Astrocyte (in vitro differentiated cells and primary cell): ENCODE results near the gene ATG3. TPM values are rescaled to one million over a fixed set of nuclear protein-coding genes. Genes with fewer than 3 reads are reported as not detected.

Source experiments
- DNase-seq: peaks from one replicate; pipeline ENCODE4 v3.0.0-alpha.2; 2010; ENCODE audit warnings: low read depth
- FAIRE-seq: peaks from 2 replicates; lab custom pipeline; 2011; peaks lifted over from hg19 to GRCh38; lab: Jason Lieb, UNC
- H2AFZ ChIP-seq: 2 replicates; pipeline ENCODE4 v1.6.0; 2012; ENCODE audit warnings: low read depth, low read length, inconsistent platforms
- H3K27ac ChIP-seq: 2 replicates; pipeline ENCODE4 v1.5.1; 2011; ENCODE audit warnings: low read depth, low read length, inconsistent platforms
- H3K27me3 ChIP-seq: 2 replicates; pipeline ENCODE4 v1.6.0; 2011; ENCODE audit warnings: low read length, inconsistent platforms; ENCODE audit not compliant: insufficient read depth
- H3K36me3 ChIP-seq: 2 replicates; pipeline ENCODE4 v1.5.1; 2011; ENCODE audit warnings: low read length, inconsistent platforms; ENCODE audit not compliant: insufficient read depth
- H3K4me1 ChIP-seq: 2 replicates; pipeline ENCODE4 v1.5.1; 2011; ENCODE audit warnings: low read length, inconsistent platforms; ENCODE audit not compliant: insufficient read depth
- H3K4me2 ChIP-seq: 2 replicates; pipeline ENCODE4 v1.6.0; 2012; ENCODE audit warnings: low read length, inconsistent platforms
- H3K4me3 ChIP-seq: 2 replicates; pipeline ENCODE4 v1.5.1; 2011; ENCODE audit warnings: low read depth, mild to moderate bottlenecking, low read length, inconsistent platforms; ENCODE audit not compliant: insufficient read depth
- H3K79me2 ChIP-seq: 2 replicates; pipeline ENCODE4 v1.6.0; 2012; ENCODE audit warnings: mild to moderate bottlenecking, low read length, inconsistent platforms; ENCODE audit not compliant: insufficient read depth
- H3K9ac ChIP-seq: 2 replicates; pipeline ENCODE4 v1.6.0; 2012; ENCODE audit warnings: mild to moderate bottlenecking, low read length, inconsistent platforms
- H3K9me3 ChIP-seq: 2 replicates; pipeline ENCODE4 v1.5.1; 2012; ENCODE audit warnings: low read depth, mild to moderate bottlenecking, low read length, inconsistent platforms; ENCODE audit not compliant: insufficient read depth
- H4K20me1 ChIP-seq: 2 replicates; pipeline ENCODE4 v1.6.0; 2012; ENCODE audit warnings: low read length, inconsistent platforms; ENCODE audit not compliant: insufficient read depth
- H3K27ac Mint-ChIP-seq: one replicate; pipeline ENCODE4 v1.8.0; 2021; ENCODE audit warnings: mild to moderate bottlenecking, mixed read lengths; ENCODE audit not compliant: unreplicated experiment
- H3K27me3 Mint-ChIP-seq: one replicate; pipeline ENCODE4 v1.8.0; 2021; ENCODE audit warnings: low read depth, mixed read lengths; ENCODE audit not compliant: unreplicated experiment
- H3K36me3 Mint-ChIP-seq: one replicate; pipeline ENCODE4 v1.8.0; 2021; ENCODE audit warnings: low read depth, mixed read lengths; ENCODE audit not compliant: unreplicated experiment
- H3K4me1 Mint-ChIP-seq: one replicate; pipeline ENCODE4 v1.8.0; 2021; ENCODE audit warnings: low read depth, mixed read lengths; ENCODE audit not compliant: unreplicated experiment
- H3K4me3 Mint-ChIP-seq: one replicate; pipeline ENCODE4 v1.8.0; 2021; ENCODE audit warnings: mild to moderate bottlenecking, moderate library complexity, mixed read lengths; ENCODE audit not compliant: unreplicated experiment
- H3K9me3 Mint-ChIP-seq: one replicate; pipeline ENCODE4 v1.8.0; 2021; ENCODE audit warnings: mild to moderate bottlenecking, mixed read lengths; ENCODE audit not compliant: unreplicated experiment
- EZH2 ChIP-seq: IDR thresholded peaks from 2 replicates; pipeline ENCODE4 v1.6.1; 2012; ENCODE audit warnings: mild to moderate bottlenecking, low read length, inconsistent platforms; ENCODE audit not compliant: insufficient read depth
- total RNA-seq: library from RNA; stranded (reverse); gene quantifications from 2 replicates; pipeline ENCODE4 v1.2.1, GENCODE V29; 2021
- TF ChIP-seq, protein P1 (sequence below): IDR thresholded peaks from 2 replicates; pipeline ENCODE4 v1.5.1; 2011; ENCODE audit warnings: low read depth, mild to moderate bottlenecking, inconsistent platforms, low read length, moderate library complexity; ENCODE audit not compliant: insufficient read depth

Gene ATG3
- total RNA-seq, 1 donor from 2014 or later: 46.2 TPM

DNA sequence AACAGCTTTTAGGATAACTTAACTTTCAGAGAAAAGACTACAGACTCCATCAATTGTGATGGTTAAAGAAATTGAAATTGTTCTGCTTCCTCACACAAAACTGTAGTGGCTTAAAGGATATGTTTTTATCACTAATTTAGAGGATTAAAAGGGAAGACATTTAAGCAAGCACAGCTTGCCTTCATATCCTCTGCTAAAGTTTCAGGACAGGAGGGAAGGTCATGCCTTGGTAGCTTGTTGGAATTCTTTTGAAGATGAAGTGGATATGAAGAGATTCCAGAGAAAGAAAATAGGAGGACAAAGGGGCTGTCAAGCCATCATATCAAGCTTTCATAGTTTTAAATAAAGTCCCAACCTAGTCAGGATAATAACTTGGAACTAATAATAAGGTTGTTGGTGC lies 46.1 kb upstream of the ATG3 start:
- no peaks in the 10 kb centered on the region for H4K20me1 ChIP-seq
- peaks cover 39% of the 10 kb centered on the region for H3K36me3 ChIP-seq
- peaks cover 29% of the 10 kb centered on the region for H3K4me1 ChIP-seq
- H3K9ac ChIP-seq: no peak overlapping the region
- no peak overlapping the region for H3K4me3 ChIP-seq
- Mint-ChIP-seq H3K9me3 (no peaks in the 10 kb centered on the region), H3K27me3 (no peaks in the 10 kb centered on the region), H3K27ac (no peak overlapping the region), H3K36me3 (peaks cover 21% of the 10 kb centered on the region), H3K4me1 (peaks cover 15% of the 10 kb centered on the region), H3K4me3 (no peak overlapping the region)
- H2AFZ ChIP-seq: no peak overlapping the region
- no peak for TF ChIP-seq EZH2
- TF ChIP-seq, protein P1, sequence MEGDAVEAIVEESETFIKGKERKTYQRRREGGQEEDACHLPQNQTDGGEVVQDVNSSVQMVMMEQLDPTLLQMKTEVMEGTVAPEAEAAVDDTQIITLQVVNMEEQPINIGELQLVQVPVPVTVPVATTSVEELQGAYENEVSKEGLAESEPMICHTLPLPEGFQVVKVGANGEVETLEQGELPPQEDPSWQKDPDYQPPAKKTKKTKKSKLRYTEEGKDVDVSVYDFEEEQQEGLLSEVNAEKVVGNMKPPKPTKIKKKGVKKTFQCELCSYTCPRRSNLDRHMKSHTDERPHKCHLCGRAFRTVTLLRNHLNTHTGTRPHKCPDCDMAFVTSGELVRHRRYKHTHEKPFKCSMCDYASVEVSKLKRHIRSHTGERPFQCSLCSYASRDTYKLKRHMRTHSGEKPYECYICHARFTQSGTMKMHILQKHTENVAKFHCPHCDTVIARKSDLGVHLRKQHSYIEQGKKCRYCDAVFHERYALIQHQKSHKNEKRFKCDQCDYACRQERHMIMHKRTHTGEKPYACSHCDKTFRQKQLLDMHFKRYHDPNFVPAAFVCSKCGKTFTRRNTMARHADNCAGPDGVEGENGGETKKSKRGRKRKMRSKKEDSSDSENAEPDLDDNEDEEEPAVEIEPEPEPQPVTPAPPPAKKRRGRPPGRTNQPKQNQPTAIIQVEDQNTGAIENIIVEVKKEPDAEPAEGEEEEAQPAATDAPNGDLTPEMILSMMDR: no peak
- no peak overlapping the region for H3K4me2 ChIP-seq
- no peaks in the 10 kb centered on the region for H3K9me3 ChIP-seq
- DNase-seq: no peak
- no peaks in the 10 kb centered on the region for H3K27me3 ChIP-seq
- no peaks in the 10 kb centered on the region for H3K79me2 ChIP-seq
- FAIRE-seq: no peak
- H3K27ac ChIP-seq: no peak overlapping the region

- no peaks in the 10 kb centered on the region for H3K27me3 ChIP-seq
- no peaks in the 10 kb centered on the region for H3K9me3 ChIP-seq
- FAIRE-seq: no peak
- Mint-ChIP-seq H3K4me3 (no peak overlapping the region), H3K27me3 (no peaks in the 10 kb centered on the region), H3K36me3 (peaks cover 24% of the 10 kb centered on the region), H3K4me1 (peaks cover 15% of the 10 kb centered on the region), H3K27ac (no peak overlapping the region), H3K9me3 (no peaks in the 10 kb centered on the region)
- no peaks in the 10 kb centered on the region for H3K79me2 ChIP-seq
- H2AFZ ChIP-seq: no peak overlapping the region
- H3K36me3 ChIP-seq: peaks cover 25% of the 10 kb centered on the region
- TF ChIP-seq, protein P1: no peak
- no peak for TF ChIP-seq EZH2
- H4K20me1 ChIP-seq: no peaks in the 10 kb centered on the region
- no peak for DNase-seq
- peak overlapping the region; percentile 74 for H3K9ac ChIP-seq
- H3K27ac ChIP-seq: peak overlapping the region; percentile 93
- no peak overlapping the region for H3K4me3 ChIP-seq
- H3K4me2 ChIP-seq: no peak overlapping the region
- H3K4me1 ChIP-seq: peaks cover 29% of the 10 kb centered on the region
These were observed 44.3 kb upstream of the ATG3 start for GRCh38 chr3:112606098-112606497.

DNA sequence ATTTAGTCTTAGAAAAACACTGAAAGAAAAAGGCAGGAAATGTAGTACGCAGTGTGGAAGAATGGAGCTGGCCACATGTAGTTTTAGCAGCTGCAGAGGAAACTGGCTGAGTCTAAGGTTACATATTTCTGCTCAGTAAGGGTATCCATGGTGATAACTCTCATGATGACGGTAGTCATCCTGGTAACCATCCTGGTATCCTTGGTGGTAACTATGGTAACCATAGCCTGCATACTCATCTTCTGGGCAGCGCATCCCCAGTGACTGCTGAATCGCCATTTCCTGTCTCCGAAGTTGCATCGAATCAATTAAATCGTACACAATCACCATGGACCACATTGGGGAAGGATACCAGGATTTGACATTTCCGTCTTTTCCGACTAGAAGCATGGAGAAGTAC lies 43.5 kb upstream of the ATG3 start:
- peak overlapping the region; percentile 93 for H3K27ac ChIP-seq
- peaks cover 15% of the 10 kb centered on the region for H3K4me1 Mint-ChIP-seq
- H3K4me3 Mint-ChIP-seq: no peak overlapping the region
- DNase-seq: peak; percentile 98
- peak overlapping the region; percentile 83 for H3K27ac Mint-ChIP-seq
- TF ChIP-seq, protein P1: no peak
- TF ChIP-seq EZH2: no peak
- H3K9me3 ChIP-seq: no peaks in the 10 kb centered on the region
- peak overlapping the region; percentile 72 for H3K4me2 ChIP-seq
- H3K4me3 ChIP-seq: peak overlapping the region; percentile 34
- H3K27me3 ChIP-seq: no peaks in the 10 kb centered on the region
- H3K27me3 Mint-ChIP-seq: no peaks in the 10 kb centered on the region
- H3K79me2 ChIP-seq: no peaks in the 10 kb centered on the region
- no peaks in the 10 kb centered on the region for H3K9me3 Mint-ChIP-seq
- H4K20me1 ChIP-seq: no peaks in the 10 kb centered on the region
- H3K36me3 Mint-ChIP-seq: peaks cover 26% of the 10 kb centered on the region
- peaks cover 24% of the 10 kb centered on the region for H3K36me3 ChIP-seq
- peak; percentile 96 for FAIRE-seq
- H3K9ac ChIP-seq: peak overlapping the region; percentile 74
- H2AFZ ChIP-seq: no peak overlapping the region
- peaks cover 29% of the 10 kb centered on the region for H3K4me1 ChIP-seq
